Upper lobe of left lung (tissue), 6 donors: Measurements from ENCODE around the gene DMD. TPM values are rescaled to one million over a fixed set of nuclear protein-coding genes. Genes with fewer than 3 reads are reported as not detected.

Experiments used
- ATAC-seq, 2 donors: fragments of 200-7000 bp; cut with Tn5 transposase; one replicate each; pipeline ENCODE4 v1.9.1; 2022; ENCODE audit warnings: mild to moderate bottlenecking in 2 of 2, moderate library complexity in 2 of 2; ENCODE audit not compliant: low FRiP score in 2 of 2
- DNase-seq, 2 donors: peaks; one replicate each; pipeline ENCODE4 v3.0.0-alpha.2; 2019 to 2020
- H3K27ac ChIP-seq, 4 donors: fragments of 200-600 bp; sonication (generic); one replicate each; pipeline ENCODE4 v1.5.1; 2016 to 2019
- H3K27me3 ChIP-seq, 4 donors: fragments of 200-600 bp; sonication (generic); one replicate each; pipeline ENCODE4 v1.5.1; 2017 to 2019
- H3K36me3 ChIP-seq, 4 donors: fragments of 200-600 bp; sonication (generic); one replicate each; pipeline ENCODE4 v1.5.1; 2016 to 2019
- H3K4me1 ChIP-seq, 4 donors: fragments of 200-600 bp; sonication (generic); one replicate each; pipeline ENCODE4 v1.5.1; 2018 to 2019
- H3K4me3 ChIP-seq, 4 donors: fragments of 200-600 bp; sonication (generic); one replicate each; pipeline ENCODE4 v1.5.1; 2017 to 2019; ENCODE audit warnings: mild to moderate bottlenecking in 2 of 4, moderate library complexity in 1 of 4
- H3K9me3 ChIP-seq, 4 donors: fragments of 200-600 bp; sonication (generic); one replicate each; pipeline ENCODE4 v1.5.1; 2018 to 2019
- EP300 ChIP-seq, 4 donors: sonication (generic); formaldehyde crosslinking; IDR thresholded peaks; one replicate each; pipeline ENCODE4 v1.5.1; 2017; ENCODE audit warnings: antibody characterized with exemption in 4 of 4, control low read depth in 2 of 4
- POLR2A ChIP-seq, 4 donors: fragments of 450-650 bp; IDR thresholded peaks; one replicate each; pipeline ENCODE4 v1.5.1; 2016 to 2017; ENCODE audit warnings: antibody characterized with exemption in 4 of 4, mild to moderate bottlenecking in 2 of 4
- POLR2AphosphoS5 ChIP-seq, 2 donors: sonication (generic); formaldehyde crosslinking; IDR thresholded peaks; one replicate each; pipeline ENCODE4 v1.5.1; 2017; ENCODE audit warnings: antibody characterized with exemption in 2 of 2
- WGBS, 2 donors: methylation state at CpG; one replicate each; pipeline ENCODE4 v1.1.5; 2017 to 2018; 5-methylcytosine and 5-hydroxymethylcytosine counted together
- total RNA-seq, 6 donors: library from RNA; depleted of rRNA in 4 of 6; stranded (reverse); fragments of >200 nt in 4 of 6; gene quantifications; one replicate each; pipeline versions ENCODE4 v1.1.0 to v1.2.1, GENCODE V29; 2016 to 2021
- TF ChIP-seq, protein P1 (sequence below), 6 experiments: fragments of 450-650 bp in 4 of 6; fragments of 200-600 bp in 2 of 6; sonication (generic) in 2 of 6; IDR thresholded peaks; one replicate each; pipeline ENCODE4 v1.5.1; 2016 to 2019; ENCODE audit warnings: antibody characterized with exemption in 6 of 6
- donor health status: DM: no; HTN: no; CAD: no; lungs with moderate emphysema.
- donor health status: DM: no; HTN: yes; CAD: no; lungs with severe emphysema.

DMD gene
- total RNA-seq, 6 donors from 2014 or later, result 12.5 to 37.0 (median 24.0) TPM

DNA sequence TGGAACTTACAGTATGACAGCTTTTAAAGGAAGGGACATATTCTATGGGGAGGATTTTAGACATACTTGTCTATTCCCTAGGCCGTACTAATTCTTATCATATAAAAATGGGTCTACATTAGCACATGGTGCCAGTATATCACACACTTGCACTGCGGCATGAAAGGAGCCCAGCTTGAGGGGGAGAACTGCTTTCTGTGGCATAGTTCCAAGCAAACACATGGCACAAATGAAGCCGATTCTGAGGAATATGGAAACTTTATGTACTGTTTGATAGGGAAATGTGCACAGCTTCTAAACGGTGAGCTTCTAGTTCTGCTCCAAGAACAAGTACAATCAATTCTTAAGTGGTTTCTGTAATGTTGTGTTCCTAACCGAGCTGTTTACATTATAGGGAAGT is 1463.9 kb downstream of the DMD start:
- Histone ChIP-seq H3K27ac (no peak overlapping the region), H3K27me3 (no peaks in the 10 kb centered on the region), H3K4me3 (no peak overlapping the region), H3K36me3 (no peaks in the 10 kb centered on the region), H3K4me1 (no peaks in the 10 kb centered on the region), H3K9me3 (no peaks in the 10 kb centered on the region)
- 38 to 55% methylated on average over 4 to 5 of the region's 5 CpGs for WGBS, 2 donors
- ATAC-seq (no peak), DNase-seq (no peak)
- TF ChIP-seq EP300 (IDR thresholded peaks at IDR 0.05) (no peak), POLR2AphosphoS5 (IDR thresholded peaks at IDR 0.05) (no peak), POLR2A (IDR thresholded peaks at IDR 0.05) (no peak)
- TF ChIP-seq, protein P1, sequence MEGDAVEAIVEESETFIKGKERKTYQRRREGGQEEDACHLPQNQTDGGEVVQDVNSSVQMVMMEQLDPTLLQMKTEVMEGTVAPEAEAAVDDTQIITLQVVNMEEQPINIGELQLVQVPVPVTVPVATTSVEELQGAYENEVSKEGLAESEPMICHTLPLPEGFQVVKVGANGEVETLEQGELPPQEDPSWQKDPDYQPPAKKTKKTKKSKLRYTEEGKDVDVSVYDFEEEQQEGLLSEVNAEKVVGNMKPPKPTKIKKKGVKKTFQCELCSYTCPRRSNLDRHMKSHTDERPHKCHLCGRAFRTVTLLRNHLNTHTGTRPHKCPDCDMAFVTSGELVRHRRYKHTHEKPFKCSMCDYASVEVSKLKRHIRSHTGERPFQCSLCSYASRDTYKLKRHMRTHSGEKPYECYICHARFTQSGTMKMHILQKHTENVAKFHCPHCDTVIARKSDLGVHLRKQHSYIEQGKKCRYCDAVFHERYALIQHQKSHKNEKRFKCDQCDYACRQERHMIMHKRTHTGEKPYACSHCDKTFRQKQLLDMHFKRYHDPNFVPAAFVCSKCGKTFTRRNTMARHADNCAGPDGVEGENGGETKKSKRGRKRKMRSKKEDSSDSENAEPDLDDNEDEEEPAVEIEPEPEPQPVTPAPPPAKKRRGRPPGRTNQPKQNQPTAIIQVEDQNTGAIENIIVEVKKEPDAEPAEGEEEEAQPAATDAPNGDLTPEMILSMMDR (IDR thresholded peaks at IDR 0.05), result no peak

DNA sequence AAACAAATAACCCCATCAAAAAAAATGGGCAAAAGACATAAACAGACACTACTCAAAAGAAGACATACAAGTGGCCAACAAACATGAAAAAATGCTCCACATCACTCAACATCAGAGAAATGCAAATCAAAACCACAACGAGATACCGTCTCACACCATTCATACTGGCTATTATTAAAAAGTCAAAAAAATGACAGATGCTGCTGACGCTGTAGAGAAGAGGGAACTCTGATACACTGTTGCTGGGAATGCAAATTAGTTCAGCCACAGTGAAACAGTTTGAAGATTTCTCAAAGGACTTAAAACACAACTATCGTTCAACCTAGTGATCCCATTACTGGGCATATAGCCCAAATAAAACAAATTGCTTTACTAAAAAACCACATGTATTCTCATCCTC is 1468.3 kb downstream of the DMD start:
- TF ChIP-seq, protein P1 (IDR thresholded peaks at IDR 0.05), result no peak
- TF ChIP-seq EP300 (IDR thresholded peaks at IDR 0.05), result no peak
- no peak for TF ChIP-seq POLR2A (IDR thresholded peaks at IDR 0.05)
- no peak for TF ChIP-seq POLR2AphosphoS5 (IDR thresholded peaks at IDR 0.05)
- 84 to 94% methylated on average over 4 of the region's 4 CpGs for WGBS, 2 donors
- Histone ChIP-seq H3K27me3 (no peaks in the 10 kb centered on the region), H3K4me3 (no peak overlapping the region), H3K9me3 (no peaks in the 10 kb centered on the region), H3K36me3 (no peaks in the 10 kb centered on the region), H3K4me1 (no peaks in the 10 kb centered on the region), H3K27ac (no peak overlapping the region)
- DNase-seq, result no peak
- ATAC-seq, result no peak

DNA sequence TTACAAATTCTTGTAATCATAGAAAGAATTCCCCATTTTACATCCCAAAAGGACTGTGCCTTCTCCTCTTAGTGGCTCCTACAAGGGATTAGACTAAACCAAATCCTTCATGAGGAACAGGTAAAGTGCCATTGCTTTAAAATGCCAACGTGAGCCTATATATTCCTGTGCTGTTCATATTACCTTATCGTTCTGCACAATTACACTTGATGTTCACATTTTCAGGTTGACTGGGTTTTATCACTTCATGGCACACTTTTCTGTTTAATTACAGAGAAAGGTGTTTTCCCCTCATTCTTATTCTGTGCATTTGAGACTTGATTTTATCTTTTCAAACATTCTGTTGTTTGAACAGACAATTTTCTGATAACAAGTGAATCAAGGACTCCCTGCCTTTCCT is 1493.9 kb downstream of the DMD start:
- ATAC-seq, result no peak
- 67 to 72% methylated on average over 2 of the region's 2 CpGs for WGBS, 2 donors
- H3K4me3 ChIP-seq, result no peak overlapping the region

DNA sequence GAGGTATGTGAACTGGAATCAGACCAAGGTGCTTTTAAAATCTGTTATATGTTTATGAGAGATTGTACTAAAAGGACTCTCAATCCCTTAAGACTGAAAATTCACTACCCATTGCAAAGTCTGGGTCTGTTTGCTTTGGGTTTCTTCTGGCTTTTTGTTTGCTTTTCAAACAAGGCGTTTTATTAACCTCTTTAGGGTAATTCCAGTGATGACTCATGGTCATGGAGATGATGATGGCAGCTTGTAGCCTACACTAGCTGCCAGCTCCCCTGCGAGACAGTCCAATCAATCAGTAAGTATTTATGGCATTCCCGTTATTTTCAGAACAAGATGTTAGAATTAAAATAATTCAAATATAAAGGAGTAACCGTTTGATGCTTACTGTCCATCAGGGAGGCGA is 1495.7 kb downstream of the DMD start:
- Histone ChIP-seq H3K27me3 (no peaks in the 10 kb centered on the region), H3K4me3 (no peak overlapping the region), H3K4me1 (no peaks in the 10 kb centered on the region), H3K27ac (no peak overlapping the region), H3K36me3 (no peaks in the 10 kb centered on the region), H3K9me3 (no peaks in the 10 kb centered on the region)
- WGBS, 2 donors, result 79 to 80% methylated on average over 5 of the region's 5 CpGs
- ATAC-seq (no peak), DNase-seq (no peak)
- TF ChIP-seq POLR2A (IDR thresholded peaks at IDR 0.05) (no peak), POLR2AphosphoS5 (IDR thresholded peaks at IDR 0.05) (no peak), EP300 (IDR thresholded peaks at IDR 0.05) (no peak)
- TF ChIP-seq, protein P1 (IDR thresholded peaks at IDR 0.05), result no peak

More for the DNA sequence above, 1493.9 kb downstream of the DMD start:
- Histone ChIP-seq H3K9me3 (no peaks in the 10 kb centered on the region), H3K27ac (no peak overlapping the region), H3K4me1 (no peaks in the 10 kb centered on the region), H3K27me3 (no peaks in the 10 kb centered on the region), H3K36me3 (no peaks in the 10 kb centered on the region)
- no peak for DNase-seq
- no peak for TF ChIP-seq EP300 (IDR thresholded peaks at IDR 0.05)
- TF ChIP-seq POLR2AphosphoS5 (IDR thresholded peaks at IDR 0.05), result no peak
- TF ChIP-seq, protein P1 (IDR thresholded peaks at IDR 0.05), result no peak
- no peak for TF ChIP-seq POLR2A (IDR thresholded peaks at IDR 0.05)

DNA sequence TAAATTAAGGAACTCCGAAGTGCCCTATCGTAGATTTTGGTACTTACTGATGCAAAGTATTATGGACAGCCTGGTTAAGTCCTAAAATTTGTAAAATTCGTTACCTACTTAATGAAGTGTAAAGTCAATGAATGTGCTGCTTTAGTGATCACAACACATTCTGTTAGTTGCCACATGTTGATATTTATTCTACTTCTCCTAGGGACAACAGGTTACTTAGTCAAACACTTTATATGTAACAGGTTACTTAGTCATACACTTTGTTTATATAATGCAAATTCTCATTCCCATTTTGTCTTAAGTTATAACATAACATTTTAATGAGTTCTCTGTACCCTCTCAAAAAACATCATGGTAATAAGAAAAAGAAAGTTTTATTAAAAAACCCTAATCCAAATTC is 1496.6 kb downstream of the DMD start:
- TF ChIP-seq POLR2AphosphoS5 (IDR thresholded peaks at IDR 0.05) (no peak), POLR2A (IDR thresholded peaks at IDR 0.05) (no peak), EP300 (IDR thresholded peaks at IDR 0.05) (no peak)
- TF ChIP-seq, protein P1 (IDR thresholded peaks at IDR 0.05), result no peak
- Histone ChIP-seq H3K9me3 (no peaks in the 10 kb centered on the region), H3K27ac (no peak overlapping the region), H3K4me3 (no peak overlapping the region), H3K4me1 (no peaks in the 10 kb centered on the region), H3K27me3 (no peaks in the 10 kb centered on the region), H3K36me3 (no peaks in the 10 kb centered on the region)
- WGBS, 2 donors, result 83 to 94% methylated on average over 3 of the region's 3 CpGs
- ATAC-seq (no peak), DNase-seq (no peak)
